HG02759 (cell line): ENCODE results near the gene WARS2.

Experiments
- ATAC-seq: cut with Tn5 transposase; IDR thresholded peaks from one replicate; pipeline ENCODE4 v1.9.1; 2021; ENCODE audit warnings: mild to moderate bottlenecking, moderate library complexity; ENCODE audit not compliant: unreplicated experiment

Gene WARS2

DNA sequence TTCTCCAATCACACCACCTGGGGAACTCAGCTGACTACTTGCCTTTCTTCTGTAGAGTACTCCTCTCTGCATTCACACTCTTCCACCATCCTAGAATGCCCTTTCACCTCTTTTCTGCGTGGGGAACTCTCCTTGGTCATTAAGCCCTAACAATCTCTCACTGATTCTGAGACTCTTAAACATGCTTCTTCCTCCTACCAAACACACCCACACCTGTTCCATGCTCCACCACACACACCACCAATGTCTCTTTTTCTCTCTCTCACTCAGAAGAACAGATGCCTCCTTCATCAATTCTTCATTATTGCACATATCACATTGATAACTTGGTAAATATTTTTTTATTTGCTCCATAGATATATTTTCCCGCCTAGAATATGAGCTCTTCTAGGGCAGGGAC lies 53.6 kb downstream of the WARS2 start:
- no peak for ATAC-seq

DNA sequence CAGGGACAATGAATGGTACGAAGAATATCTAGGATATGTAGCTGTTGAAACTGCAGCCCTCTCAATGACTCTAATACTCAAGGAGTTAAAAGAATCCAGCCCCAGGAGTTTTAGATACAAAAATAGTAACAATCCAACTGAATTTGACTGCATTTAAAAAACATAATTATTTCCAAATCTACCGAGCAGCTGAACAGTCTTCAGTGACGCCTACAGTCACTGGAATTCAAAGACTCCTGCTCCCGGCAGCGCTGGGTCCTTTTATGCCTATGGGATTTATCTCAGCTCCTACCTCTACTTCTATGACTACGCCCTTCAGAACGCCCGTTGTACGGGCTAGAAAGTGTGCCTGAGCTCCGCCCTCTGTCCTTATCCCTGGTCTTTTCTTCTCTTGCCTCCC lies 55.7 kb downstream of the WARS2 start:
- no peak for ATAC-seq

GRCh38 chr1:119083980-119084379 lies 56.5 kb downstream of the WARS2 start:
- ATAC-seq, result no peak

GRCh38 chr1:119083479-119083878 lies 57.0 kb downstream of the WARS2 start:
- ATAC-seq, result no peak

DNA sequence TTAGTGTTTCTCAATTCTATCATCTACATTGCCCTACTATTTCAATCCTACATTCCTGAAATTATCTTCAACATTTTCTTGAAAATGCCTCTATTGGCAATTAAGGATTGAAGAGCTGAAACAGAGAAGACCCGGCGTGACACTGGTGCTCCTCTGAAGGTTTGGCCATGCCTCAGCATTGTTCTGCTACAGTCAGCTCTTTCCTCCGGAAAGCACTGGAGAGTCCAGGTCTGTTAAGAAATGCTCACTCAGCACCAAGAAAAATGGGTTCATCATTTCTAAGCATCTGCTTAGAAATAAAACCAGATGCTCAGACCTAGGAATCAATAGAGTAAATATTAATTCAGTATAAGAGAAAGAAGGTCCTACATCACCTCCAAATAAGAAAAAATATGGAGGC lies 58.8 kb downstream of the WARS2 start:
- no peak for ATAC-seq

GRCh38 chr1:119081267-119081666 lies 59.2 kb downstream of the WARS2 start:
- no peak for ATAC-seq

- no peak for ATAC-seq
Measured at GRCh38 chr1:119080586-119080985, 59.9 kb downstream of the WARS2 start.

DNA sequence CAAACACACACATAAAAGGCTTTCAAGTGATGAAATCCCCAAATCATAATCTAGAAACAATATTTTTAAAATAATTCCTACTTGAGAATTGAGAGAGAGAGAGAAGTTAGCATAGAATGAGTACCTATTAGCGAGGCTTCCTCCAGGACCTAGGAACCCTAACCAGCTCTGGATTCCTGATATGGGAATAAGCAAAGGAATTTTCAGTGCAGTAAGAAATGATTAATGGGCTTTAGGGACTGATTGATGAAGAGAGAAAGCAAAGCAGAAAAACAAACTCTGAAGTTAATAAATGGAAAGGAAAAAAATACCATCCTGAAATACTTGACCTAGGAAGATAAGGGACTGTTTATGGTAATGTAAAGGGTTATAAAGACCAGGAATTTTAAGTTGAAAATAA lies 60.6 kb downstream of the WARS2 start:
- ATAC-seq, result no peak

GRCh38 chr1:119075614-119076013 lies 64.8 kb downstream of the WARS2 start:
- no peak for ATAC-seq

DNA sequence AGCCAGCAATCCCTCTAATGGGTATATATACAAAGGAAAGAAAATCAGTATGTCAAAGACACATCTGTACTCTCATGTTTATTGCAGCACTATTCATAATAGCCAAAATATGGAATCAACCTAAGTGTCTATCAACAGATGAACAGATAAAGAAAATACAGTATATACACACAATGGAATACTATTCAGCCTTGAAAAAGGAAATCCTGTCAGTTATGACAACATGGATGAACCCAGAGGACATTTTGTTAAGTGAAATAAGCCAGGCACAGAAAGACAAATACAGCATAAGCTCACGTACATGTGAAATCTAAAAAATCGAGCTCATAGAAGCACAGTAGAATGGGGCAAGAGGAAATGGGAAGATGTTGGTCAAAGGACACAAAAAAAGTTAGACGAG lies 69.1 kb downstream of the WARS2 start:
- ATAC-seq, result no peak

DNA sequence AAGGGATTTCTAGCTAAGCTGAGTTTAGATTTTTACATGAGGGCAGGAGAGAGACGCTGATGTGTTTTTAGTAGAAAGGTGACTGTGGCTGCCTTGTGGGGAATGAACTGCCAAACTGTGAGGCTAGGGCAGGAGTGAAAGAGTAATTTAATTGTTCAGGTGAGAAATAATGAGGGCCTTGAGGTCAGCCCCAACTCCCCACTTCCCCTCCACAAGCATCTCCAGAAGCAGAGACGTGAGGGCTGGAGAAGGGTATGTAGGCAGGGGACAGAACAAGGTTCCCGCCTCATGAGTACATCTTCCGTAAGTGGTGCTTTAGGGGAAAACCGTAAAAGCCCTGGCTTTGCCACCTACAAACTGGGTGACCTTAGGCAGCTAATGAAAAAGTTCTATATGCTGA lies 70.8 kb downstream of the WARS2 start:
- ATAC-seq, result no peak

GRCh38 chr1:119068427-119068826 lies 72.0 kb downstream of the WARS2 start:
- ATAC-seq, result no peak

GRCh38 chr1:119061700-119062099 lies 78.8 kb downstream of the WARS2 start:
- no peak for ATAC-seq

DNA sequence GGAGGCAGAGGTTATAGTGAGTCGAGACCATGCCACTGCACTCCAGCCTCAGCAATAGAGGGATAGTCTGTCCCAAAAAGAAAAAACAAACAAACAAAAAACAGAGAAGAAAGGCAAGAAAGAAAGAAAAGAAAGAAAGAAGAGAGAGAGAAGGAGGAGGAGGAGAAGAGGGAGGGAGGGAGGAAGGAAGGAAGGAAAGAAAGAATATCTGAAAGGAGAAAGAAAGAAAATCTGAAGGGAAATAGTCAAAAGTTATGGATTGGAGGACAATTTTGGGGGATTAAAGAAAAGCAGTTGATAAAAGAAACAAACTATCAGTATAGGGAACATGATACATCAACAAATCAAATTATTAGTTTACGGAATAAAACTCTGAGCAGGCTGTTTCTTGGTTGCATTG lies 84.9 kb downstream of the WARS2 start:
- ATAC-seq, result no peak

DNA sequence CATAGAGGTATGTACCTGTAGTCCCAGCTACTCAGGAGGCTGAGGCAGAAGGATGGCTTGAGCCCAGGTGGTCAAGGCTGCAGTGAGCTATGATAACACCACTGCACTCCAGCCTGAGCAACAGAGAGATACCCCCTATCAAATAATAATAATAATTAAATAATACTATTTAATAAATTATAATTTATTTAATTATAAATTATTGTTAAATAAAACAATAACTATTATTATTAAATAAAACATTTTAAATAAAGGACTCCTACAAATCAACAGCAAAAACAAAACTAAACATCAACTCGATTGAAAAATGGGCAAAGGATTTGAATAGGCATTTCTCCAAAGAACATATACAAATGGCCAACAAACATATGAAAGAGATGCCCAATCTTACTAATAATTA lies 86.5 kb downstream of the WARS2 start:
- no peak for ATAC-seq

DNA sequence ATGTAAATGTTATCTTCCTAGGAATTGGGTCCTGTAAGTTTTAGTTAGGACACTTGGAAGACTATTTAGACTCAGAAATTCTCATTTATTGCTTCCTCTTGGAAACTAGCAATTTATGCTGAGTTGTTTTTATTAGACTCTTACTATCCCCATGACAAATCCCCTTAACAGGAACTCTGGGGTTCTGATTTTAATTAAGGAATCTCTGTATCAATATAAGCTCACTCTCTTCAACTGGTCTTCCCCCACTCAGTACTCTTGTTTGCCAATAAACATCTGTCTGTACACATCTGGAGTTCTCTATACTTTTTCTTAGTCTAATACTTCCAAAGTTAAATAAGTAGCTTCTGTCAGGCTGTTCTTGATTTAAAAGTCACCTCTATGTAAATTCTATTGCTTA lies 88.2 kb downstream of the WARS2 start:
- no peak for ATAC-seq

GRCh38 chr1:119048624-119049404 lies 91.6 kb downstream of the WARS2 start:
- no peak for ATAC-seq

DNA sequence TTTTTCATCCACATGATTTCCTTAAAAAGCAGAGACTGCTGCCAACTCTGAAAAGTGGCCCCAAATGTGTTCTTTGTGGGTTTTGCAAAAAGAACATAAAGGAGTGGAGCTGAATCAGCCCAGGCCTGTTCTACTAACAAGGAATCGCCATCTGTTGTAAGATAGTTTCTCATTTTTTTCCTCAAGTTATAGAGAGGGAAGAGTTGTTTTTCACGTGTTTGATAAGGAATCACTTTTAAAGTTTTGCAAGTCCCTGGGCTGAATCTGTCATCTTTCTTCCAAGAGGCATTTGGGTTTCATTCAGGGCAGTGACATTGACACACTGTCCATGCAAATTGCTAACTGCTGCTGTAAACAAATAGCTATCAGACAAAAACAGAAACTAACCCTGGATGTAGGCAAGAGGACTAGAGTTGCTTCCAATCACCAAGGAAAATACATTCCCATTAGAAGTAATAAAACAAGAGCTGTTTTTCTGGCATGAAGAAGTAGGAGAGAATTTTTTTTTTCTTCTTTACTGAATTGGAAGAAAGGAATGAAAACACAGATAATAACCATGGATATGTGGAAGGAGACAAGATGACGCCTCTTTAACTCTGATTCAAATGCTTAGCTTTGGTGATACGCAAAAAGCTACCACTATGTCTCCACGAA lies 93.5 kb downstream of the WARS2 start:
- no peak for ATAC-seq

DNA sequence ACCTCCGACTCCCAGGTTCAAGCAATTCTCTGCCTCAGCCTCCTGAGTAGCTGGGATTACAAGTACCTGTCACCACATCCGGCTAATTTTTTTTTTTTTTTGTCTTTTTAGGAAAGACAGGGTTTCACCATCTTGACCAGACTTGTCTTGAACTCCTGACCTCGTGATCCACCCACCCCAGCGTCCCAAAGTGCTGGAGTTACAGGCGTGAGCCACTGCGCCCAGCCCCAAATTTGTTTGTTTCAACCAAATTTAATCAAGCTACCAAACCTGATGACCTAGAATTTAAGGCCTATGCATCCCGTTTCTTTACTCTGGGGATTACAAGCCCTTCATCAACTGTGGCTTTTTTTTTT lies 94.0 kb downstream of the WARS2 start:
- no peak for ATAC-seq

GRCh38 chr1:119045096-119045746 lies 95.2 kb downstream of the WARS2 start:
- ATAC-seq, result no peak

DNA sequence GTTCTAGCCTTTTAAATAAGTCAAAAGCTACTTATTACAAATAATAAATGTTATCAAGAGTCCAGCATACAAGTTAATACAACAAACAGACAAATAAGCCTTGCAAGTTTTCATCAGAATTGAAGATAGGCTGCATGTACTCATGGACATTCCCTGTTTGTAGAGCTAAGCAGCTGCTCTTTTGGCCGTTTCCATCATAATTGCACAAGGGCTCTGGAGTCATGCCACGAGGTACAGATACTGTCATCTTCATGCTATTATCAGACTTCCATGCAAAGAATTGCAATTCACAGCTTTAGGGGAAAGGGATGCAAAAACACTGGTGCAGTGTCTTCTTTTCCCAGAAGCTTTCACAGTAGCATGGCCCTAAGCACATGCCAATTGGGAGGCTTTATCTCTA lies 99.5 kb downstream of the WARS2 start:
- no peak for ATAC-seq

DNA sequence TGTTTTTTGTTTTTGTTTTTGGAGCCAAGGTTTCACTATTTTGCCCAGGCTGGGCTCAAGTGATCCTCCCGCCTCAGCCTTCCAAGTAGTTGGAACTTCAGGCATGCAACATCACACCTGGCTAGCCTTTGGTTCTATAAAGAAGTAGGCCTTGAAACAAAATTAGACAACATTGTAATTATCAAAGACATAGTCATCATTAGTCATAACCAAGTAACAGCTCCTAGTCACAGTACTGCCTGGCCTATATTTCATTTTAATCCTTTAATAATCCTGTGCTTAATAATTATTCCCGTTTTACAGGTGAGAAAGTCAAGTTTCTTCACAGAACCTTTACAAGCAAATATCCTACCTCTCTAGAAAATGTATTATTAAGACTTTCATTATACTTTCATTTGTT lies 100.0 kb downstream of the WARS2 start:
- no peak for ATAC-seq
